GM12801 (cell line): ENCODE measurements around the gene ATOH7.

Source experiments
- CTCF ChIP-seq: IDR thresholded peaks from one replicate; pipeline ENCODE4 v1.5.1; 2011; ENCODE audit warnings: control low read depth; ENCODE audit not compliant: insufficient read length; ENCODE audit errors: extremely low read depth

The ATOH7 gene

GRCh38 chr10:68231817-68232251 is at the start of gene ATOH7:
Gene ATOH7, minus strand, starts transcription at chr10:68232113. Its CDS starts 436 bp downstream, at chr10:68231677.
- no peak for TF ChIP-seq CTCF

GRCh38 chr10:68280758-68281157 is 48.8 kb upstream of the ATOH7 start:
- no peak for TF ChIP-seq CTCF

- no peak for TF ChIP-seq CTCF
Observed at GRCh38 chr10:68276224-68276623, 44.3 kb upstream of the ATOH7 start.

- no peak for TF ChIP-seq CTCF
Observed at GRCh38 chr10:68275600-68276126, 43.8 kb upstream of the ATOH7 start.

- no peak for TF ChIP-seq CTCF
Observed at GRCh38 chr10:68272833-68273232, 40.9 kb upstream of the ATOH7 start.

- no peak for TF ChIP-seq CTCF
Observed at GRCh38 chr10:68271196-68271882, 39.4 kb upstream of the ATOH7 start.

- no peak for TF ChIP-seq CTCF
Observed at GRCh38 chr10:68269562-68270290, 37.8 kb upstream of the ATOH7 start.
